Adrenal gland (tissue), 5 donors: ENCODE measurements around the gene DDX5.

Source experiments
- CTCF ChIP-seq, 6 experiments: fragments of 450-650 bp in 4 of 6; fragments of 200-600 bp in 2 of 6; sonication (generic) in 1 of 6; IDR thresholded peaks; 1 replicate in 5 of 6; 2 replicates in 1 of 6; pipeline versions ENCODE4 v1.5.1 to v1.8.0; 2016 to 2021; ENCODE audit warnings: antibody characterized with exemption in 6 of 6, mild to moderate bottlenecking in 2 of 6, moderate library complexity in 1 of 6
- POLR2A ChIP-seq, 2 donors: fragments of 450-650 bp; IDR thresholded peaks; one replicate each; pipeline ENCODE4 v1.6.1; 2017; ENCODE audit warnings: antibody characterized with exemption in 2 of 2, mild to moderate bottlenecking in 2 of 2, moderate library complexity in 1 of 2
- donor health status: DM: no; HTN: no; CAD: no.

GRCh38 chr17:64480951-64481350 is 25.1 kb downstream of the DDX5 start:
- no peak for TF ChIP-seq CTCF (IDR thresholded peaks at IDR 0.05)
- TF ChIP-seq POLR2A (IDR thresholded peaks at IDR 0.05), result no peak
